CD4-positive, alpha-beta T cell treated with Interferon alpha-2 for 1 hour (primary cell): ENCODE measurements around the gene CNTNAP2.

Experiments used
- DNase-seq, 2 donors: peaks; one replicate each; pipeline ENCODE4 v3.0.0-alpha.2; 2020 to 2022

Gene CNTNAP2

GRCh38 chr7:146116521-146117222, at the start of gene CNTNAP2:
Gene CNTNAP2, plus strand, starts transcription at chr7:146116801. Its CDS starts 76 bp downstream, at chr7:146116877.
- DNase-seq, result no peak

GRCh38 chr7:146067880-146068279, 48.7 kb upstream of the CNTNAP2 start:
- DNase-seq, result no peak

GRCh38 chr7:146074195-146074765, 42.3 kb upstream of the CNTNAP2 start:
- no peak for DNase-seq

GRCh38 chr7:146076344-146076743, 40.3 kb upstream of the CNTNAP2 start:
- DNase-seq, result no peak

- no peak for DNase-seq
Measured at GRCh38 chr7:146084086-146084485, 32.5 kb upstream of the CNTNAP2 start.

DNA sequence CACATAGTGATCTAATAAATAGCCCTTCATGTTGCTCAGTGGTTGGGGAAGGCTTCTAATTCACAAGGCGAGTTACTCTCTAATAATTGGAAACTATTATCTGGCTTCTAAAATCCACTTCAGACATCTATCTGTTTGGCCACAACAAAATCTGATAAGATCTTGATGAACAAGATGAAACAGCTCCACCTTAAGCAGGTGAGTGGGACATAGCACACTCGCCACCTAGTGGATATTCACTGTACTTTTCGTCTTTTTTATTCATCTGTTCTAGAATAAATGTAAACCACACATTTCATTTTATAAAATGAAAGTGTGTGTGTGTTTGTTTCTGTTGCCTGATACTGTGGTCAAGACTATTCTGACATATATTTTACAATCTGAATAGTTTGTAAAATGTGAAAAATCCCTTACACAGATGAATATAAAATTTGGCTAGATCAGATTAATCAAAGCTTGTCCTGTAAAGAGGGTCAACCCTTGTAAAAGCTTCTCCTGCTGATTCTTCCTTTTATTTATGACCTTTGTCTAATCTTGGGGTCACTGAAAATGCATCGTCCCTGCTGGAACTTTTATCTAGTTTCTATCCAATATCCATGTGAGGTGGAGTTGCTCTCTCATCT, 26.5 kb upstream of the CNTNAP2 start:
- DNase-seq, result peak in 1 of 2 donors; percentile 35

GRCh38 chr7:146094356-146094755, 22.2 kb upstream of the CNTNAP2 start:
- DNase-seq, result no peak

DNA sequence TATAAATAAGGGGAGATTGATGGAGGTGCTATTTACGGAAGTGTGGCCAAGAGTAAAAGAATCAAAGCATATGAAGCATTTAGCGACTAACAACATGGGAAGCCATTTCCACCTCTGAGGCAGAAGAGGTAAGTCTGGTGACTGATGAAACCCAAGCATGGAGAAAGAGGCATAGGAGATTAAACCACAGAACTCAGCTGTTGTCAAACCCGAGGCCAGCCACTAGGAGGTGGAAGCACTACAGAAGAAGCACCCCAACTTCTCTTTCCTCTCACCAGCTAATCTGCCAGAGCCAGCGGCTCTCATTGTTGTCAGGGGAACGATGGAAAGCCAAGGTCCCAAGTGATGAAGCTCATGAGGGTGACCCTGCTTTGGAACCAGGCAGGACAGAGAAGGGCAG, 19.6 kb upstream of the CNTNAP2 start:
- DNase-seq, result no peak

GRCh38 chr7:146106319-146106718, 10.3 kb upstream of the CNTNAP2 start:
- DNase-seq, result no peak

DNA sequence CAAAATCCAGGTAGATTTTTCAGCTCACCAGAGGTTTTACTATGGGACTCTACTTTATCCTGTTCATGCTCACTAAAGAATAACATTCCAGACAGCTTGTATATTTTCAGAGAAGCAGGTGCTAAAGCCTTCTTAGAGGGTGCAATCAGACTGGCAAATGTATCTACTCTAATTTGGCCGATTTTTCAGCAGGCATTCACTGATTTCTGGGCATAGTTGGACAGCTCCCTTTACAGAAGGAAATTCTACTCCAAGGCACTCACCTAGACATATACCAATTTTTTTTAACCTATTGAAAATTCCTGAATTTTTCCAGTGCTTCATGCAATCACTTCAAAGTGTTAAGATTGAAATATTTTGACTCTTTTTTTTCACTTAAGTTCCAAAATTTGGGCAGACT, 3.8 kb upstream of the CNTNAP2 start:
- DNase-seq, result no peak

DNA sequence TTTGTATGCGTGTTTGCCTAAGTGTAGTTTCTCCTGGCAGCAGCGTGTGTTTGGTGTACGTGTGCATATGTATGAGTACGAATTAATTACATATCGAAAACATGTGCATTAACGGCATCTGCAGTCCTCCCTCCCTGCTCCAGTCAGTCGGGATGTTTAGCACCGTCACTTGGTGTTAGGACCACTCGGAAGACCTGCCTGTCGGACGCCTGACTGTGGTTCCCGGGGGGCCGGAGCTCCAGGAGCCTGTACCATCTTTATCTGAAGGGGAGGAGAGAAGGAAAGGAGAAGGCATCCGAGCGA, 1.1 kb upstream of the CNTNAP2 start:
- no peak for DNase-seq

- no peak for DNase-seq
Measured at GRCh38 chr7:146115851-146116520, 615 bp upstream of the CNTNAP2 start.

DNA sequence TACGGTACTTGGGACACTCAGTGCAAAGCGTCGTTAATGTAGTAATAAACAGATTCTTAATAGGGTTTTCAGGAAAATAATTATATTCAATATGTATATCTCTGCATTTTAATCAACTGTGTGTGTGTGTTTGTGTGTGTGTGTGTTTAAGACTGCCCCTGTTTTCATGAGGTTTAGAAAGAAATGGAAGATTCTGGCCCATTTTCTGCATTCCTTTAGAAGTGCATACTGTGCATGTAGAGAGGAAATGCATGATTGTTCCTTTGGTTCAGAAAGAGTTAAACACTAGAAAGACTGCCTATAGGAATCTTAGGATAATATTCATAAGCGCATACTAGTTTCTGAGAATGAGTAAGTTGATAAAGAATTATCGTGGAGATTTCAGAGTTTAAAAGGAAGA, 975 bp downstream of the CNTNAP2 start:
- DNase-seq, result no peak

GRCh38 chr7:146119002-146119401, 2.4 kb downstream of the CNTNAP2 start:
- no peak for DNase-seq

DNA sequence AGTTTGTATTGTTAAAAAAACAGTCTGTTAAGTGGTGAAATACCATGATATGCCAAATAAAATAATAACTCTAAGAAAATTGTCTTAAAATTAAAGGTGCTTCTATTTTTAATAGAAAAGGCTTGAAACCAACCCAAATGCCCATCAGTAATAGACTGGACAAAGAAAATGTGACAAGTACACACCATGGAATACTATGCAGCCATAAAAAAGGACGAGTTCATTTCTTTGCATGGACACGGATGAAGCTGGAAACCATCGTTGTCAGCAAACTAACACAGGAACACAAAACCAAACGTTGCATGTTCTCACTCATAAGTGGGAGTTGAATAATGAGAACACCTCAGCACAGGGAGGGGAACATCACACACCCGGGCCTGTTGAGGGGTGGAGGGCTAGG, 7.1 kb downstream of the CNTNAP2 start:
- no peak for DNase-seq

DNA sequence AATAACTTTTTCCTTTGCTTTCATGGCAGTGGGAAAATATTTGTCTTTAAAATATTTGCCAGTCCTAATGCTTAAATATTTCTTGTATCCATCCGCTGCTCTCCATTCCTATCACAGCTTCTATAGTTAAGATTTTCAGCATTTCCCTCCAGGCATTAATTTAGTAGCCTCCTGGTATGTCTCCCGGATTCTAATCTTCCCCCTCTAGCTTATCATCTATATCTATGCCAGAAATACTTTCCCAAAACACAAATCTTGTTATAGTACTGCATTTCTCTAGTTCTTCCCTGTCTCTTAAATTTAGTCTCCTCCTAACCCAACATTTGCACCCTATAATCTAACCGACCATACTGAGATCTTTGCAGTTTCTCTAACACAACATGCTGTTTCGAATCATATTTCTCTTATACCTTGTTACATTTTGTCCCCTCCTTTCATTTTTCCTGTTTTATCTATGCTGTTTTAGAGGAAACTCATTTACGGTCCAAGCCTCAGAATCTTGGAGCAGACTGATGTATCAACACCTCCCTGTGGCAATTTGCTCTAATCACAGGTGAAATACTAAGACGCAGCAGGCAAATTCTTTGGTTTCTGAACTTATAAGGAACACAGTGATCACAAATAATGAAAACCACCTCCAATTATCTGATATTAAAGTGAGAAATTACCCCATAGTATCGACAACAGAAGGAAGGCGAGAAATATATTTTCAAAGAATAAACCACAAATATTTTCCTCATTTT, 10.3 kb downstream of the CNTNAP2 start:
- DNase-seq, result no peak

GRCh38 chr7:146129296-146129695, 12.7 kb downstream of the CNTNAP2 start:
- DNase-seq, result no peak

DNA sequence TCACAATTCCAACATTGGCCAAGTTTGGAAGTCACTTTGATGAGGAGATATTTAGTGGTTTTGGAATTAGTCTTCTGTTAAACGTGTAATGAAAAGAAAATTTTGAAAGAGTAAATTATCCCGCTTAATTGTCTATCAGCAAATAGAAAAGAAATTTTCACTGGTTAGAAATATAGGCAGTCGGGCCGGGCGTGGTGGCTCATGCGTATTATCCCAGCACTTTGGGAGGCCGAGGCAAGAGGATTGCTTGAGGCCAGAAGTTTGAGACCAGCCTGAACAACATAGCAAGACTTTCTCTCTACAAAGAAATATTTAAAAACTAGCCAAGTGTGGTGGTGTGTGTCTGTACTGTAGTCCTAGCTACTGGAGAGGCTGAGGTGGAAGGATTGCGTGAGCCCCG, 13.4 kb downstream of the CNTNAP2 start:
- DNase-seq, result no peak

DNA sequence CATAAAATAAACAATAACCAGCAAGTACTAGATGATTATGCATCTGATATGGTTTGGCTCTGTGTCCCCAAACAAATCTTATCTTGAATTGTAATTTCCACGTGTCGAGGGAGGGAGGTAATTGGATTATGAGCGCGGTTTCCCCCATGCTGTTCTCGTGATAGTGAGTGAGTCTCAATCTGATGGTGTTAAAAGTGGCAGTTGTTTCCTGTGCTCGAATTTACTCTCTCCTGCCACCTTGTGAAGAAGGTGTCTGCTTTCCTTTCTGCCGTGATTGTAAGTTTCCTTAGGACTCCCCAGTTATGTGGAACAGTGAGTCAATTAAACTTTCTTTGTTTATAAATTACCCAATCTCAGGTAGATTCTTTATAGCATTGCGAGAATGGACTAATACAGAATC, 15.1 kb downstream of the CNTNAP2 start:
- DNase-seq, result no peak

GRCh38 chr7:146136357-146136875, 19.8 kb downstream of the CNTNAP2 start:
- no peak for DNase-seq

- no peak for DNase-seq
Measured at GRCh38 chr7:146138926-146139325, 22.3 kb downstream of the CNTNAP2 start.

DNA sequence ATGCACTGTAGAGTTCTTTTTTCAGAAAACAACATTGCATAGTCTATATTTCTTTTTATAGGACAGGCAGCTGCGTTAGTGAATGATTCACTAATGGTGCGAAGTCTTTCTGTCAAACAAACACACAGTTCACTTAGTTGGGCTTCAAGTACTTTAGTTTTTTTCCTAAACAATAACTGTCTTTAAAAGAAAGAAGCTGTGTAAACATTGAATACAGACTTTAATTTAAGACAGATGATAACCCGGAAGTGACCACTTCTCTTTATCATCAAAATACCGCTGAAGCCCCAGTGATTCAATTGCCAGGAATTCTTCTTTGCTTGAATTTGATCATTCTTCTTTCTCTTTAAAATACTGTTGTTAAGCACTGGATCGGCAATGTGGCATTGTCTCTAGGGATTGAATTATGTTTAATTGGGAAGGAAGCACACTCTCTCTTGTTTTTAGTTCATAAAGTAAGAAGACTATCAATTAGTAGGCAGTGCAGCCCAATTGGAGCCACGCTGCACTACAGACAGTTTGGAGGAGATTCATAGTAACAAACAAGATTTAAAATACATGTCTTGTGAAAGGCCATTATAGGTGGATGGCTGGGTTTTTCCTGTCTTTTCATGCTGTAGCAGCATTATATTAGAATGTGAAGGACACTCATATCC, 30.4 kb downstream of the CNTNAP2 start:
- no peak for DNase-seq

DNA sequence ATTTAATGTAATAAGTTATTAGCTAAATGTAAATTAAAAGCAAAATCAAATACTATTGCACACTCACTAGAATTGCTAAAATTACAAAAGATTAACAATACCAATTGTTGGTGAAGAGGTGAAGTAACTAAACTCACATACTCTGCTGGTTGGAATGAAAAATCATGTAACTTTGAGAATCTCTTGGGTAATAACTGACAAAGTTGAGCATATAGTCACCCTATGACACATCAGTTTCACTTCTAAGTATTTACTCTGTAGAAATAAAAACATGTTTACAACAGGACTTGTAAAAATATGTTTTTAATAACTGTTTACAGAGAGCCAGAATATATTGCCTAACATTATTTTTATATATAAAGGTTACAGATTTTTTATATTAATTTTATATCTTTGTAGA, 33.6 kb downstream of the CNTNAP2 start:
- no peak for DNase-seq
